IPS-20b (cell line): Measurements from ENCODE around the gene FGF5.

Experiments
- H3K27ac ChIP-seq: one replicate; pipeline ENCODE4 v1.5.1; 2013; ENCODE audit warnings: low read length
- H3K27me3 ChIP-seq: 2 replicates; pipeline ENCODE4 v1.6.1; 2013; ENCODE audit warnings: mild to moderate bottlenecking, low read length, inconsistent platforms; ENCODE audit not compliant: insufficient read depth
- H3K36me3 ChIP-seq: 2 replicates; pipeline ENCODE4 v1.6.1; 2013; ENCODE audit warnings: low read depth, mild to moderate bottlenecking, inconsistent platforms, low read length, moderate library complexity; ENCODE audit not compliant: insufficient read depth
- H3K4me1 ChIP-seq: 2 replicates; pipeline ENCODE4 v1.6.1; 2013; ENCODE audit warnings: mild to moderate bottlenecking, control low read depth, inconsistent platforms, low read length, moderate library complexity; ENCODE audit not compliant: insufficient read depth
- H3K4me3 ChIP-seq: 2 replicates; pipeline ENCODE4 v1.5.1; 2013; ENCODE audit warnings: mild to moderate bottlenecking, low read length, inconsistent platforms
- H3K9ac ChIP-seq: 2 replicates; pipeline ENCODE4 v1.6.1; 2013; ENCODE audit warnings: low read depth, mild to moderate bottlenecking, inconsistent platforms, low read length, moderate library complexity
- H3K9me3 ChIP-seq: 2 replicates; pipeline ENCODE4 v1.6.1; 2013; ENCODE audit warnings: mild to moderate bottlenecking, low read depth, low read length, inconsistent platforms; ENCODE audit not compliant: insufficient read depth

The FGF5 gene

GRCh38 chr4:80255329-80256095 lies 11.0 kb upstream of the FGF5 start:
- no peaks in the 10 kb centered on the region for H3K4me1 ChIP-seq
- H3K36me3 ChIP-seq = no peaks in the 10 kb centered on the region
- H3K9ac ChIP-seq = no peak overlapping the region
- no peaks in the 10 kb centered on the region for H3K9me3 ChIP-seq
- H3K27me3 ChIP-seq = peaks cover 44% of the 10 kb centered on the region
- H3K27ac ChIP-seq = no peak overlapping the region
- no peak overlapping the region for H3K4me3 ChIP-seq

DNA sequence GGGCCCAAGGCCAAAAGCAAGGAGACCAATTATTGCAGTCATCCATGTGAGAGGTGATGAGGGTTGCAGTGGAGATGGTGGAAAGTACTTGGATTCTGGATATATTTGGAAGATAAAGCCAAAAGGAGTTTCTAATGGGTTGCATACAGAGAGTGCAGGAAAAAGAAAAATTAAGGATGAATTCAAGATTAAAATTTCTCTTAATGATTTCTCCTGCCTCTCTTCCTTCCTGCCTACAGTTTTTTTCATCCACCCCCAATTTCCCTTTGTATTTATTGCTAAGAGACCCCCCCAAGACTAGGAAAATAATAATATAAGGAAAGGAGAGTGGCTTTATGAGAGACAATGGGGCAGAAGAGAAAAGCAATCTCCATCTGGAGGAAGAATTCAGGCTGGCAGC lies 8.6 kb upstream of the FGF5 start:
- H3K9me3 ChIP-seq = no peaks in the 10 kb centered on the region
- no peak overlapping the region for H3K9ac ChIP-seq
- peaks cover 68% of the 10 kb centered on the region for H3K27me3 ChIP-seq
- H3K4me3 ChIP-seq = no peak overlapping the region
- no peaks in the 10 kb centered on the region for H3K4me1 ChIP-seq
- H3K27ac ChIP-seq = no peak overlapping the region
- no peaks in the 10 kb centered on the region for H3K36me3 ChIP-seq

- H3K4me3 ChIP-seq = no peak overlapping the region
- H3K27me3 ChIP-seq = peaks cover 74% of the 10 kb centered on the region
- no peaks in the 10 kb centered on the region for H3K4me1 ChIP-seq
- H3K27ac ChIP-seq = no peak overlapping the region
- H3K9ac ChIP-seq = no peak overlapping the region
- no peaks in the 10 kb centered on the region for H3K36me3 ChIP-seq
- no peaks in the 10 kb centered on the region for H3K9me3 ChIP-seq
Observed at GRCh38 chr4:80259012-80259411, 7.5 kb upstream of the FGF5 start.

DNA sequence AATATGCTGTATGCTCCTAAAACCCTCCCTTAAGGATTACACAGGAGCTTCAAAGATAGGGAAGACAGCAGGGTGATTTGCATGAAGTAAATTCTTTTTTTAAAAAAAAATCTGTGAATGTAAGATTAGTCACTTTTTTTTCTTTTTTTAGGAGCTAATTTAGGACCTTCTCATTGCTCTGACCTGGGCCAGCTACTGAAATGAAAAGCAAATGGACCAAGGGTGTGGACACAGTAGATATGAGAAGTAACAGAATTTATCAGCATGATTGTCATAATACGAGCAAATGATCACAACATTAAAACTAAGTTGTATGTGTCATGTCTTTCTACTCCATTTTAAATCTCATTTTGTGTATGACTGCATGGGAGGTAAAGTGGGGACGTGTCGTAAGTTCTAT lies 6.6 kb upstream of the FGF5 start:
- H3K36me3 ChIP-seq = no peaks in the 10 kb centered on the region
- no peak overlapping the region for H3K27ac ChIP-seq
- peaks cover 83% of the 10 kb centered on the region for H3K27me3 ChIP-seq
- H3K9ac ChIP-seq = no peak overlapping the region
- H3K4me1 ChIP-seq = no peaks in the 10 kb centered on the region
- H3K9me3 ChIP-seq = no peaks in the 10 kb centered on the region; the same call in 1 of the 2 replicates
- no peak overlapping the region for H3K4me3 ChIP-seq

DNA sequence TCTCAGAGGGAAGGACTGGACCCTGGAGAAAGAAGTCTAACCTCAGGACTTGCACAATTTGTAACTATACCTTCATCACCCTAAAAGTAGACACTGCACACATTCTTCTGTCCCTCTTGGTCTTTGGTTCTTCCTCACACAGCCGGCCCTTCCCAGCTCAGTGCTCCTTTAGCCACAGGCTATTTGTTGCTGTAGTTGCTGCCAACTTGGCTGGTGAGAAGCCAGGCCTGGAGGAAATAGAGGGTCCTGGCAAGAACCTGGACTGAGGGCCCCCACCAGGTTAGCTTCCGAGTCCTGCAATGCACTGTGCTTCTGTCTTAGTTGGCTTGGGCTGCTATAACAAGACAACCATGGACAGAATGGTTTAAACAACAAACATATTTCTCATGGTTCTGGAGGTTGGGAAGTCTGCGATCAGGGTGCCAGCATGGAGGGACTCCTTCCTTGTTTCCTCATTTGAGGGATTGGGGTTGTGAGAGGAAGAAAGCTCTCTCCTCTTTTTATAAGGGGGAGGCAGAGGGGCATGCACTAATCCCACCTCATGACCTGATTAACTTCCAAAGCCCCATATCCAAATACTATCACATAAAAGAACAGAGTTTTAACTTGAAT lies 4.4 kb upstream of the FGF5 start:
- H3K36me3 ChIP-seq = no peaks in the 10 kb centered on the region
- H3K4me3 ChIP-seq = no peak overlapping the region
- H3K9ac ChIP-seq = no peak overlapping the region
- H3K4me1 ChIP-seq = peaks cover 10% of the 10 kb centered on the region; the same call in 1 of the 2 replicates
- peaks cover 90% of the 10 kb centered on the region for H3K27me3 ChIP-seq
- no peak overlapping the region for H3K27ac ChIP-seq
- H3K9me3 ChIP-seq = peaks cover 6% of the 10 kb centered on the region; the same call in 1 of the 2 replicates

- Histone ChIP-seq H3K27me3 (peaks cover 100% of the 10 kb centered on the region), H3K4me1 (peaks cover 12% of the 10 kb centered on the region; the same call in 1 of the 2 replicates), H3K36me3 (no peaks in the 10 kb centered on the region), H3K4me3 (peak overlapping the region; percentile 56), H3K9ac (no peak overlapping the region), H3K27ac (no peak overlapping the region), H3K9me3 (peaks cover 6% of the 10 kb centered on the region; the same call in 1 of the 2 replicates)
Observed at GRCh38 chr4:80263541-80264351, 2.7 kb upstream of the FGF5 start.

DNA sequence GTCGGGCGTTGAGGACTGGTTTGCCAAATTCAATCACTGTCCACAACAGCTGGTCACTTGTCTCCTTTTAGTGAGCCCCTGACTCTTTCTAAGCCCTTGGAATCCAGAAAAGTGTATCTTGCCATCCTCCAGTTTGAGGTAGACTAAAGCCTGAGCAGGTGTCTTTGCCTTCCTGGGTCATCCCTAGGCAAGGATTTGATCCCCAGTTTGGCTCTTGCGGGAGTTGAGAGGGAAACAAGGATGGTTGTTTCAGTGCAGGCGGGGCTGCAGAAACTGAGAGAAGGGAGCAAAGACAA lies 2.2 kb upstream of the FGF5 start:
- Histone ChIP-seq H3K4me1 (peaks cover 12% of the 10 kb centered on the region; the same call in 1 of the 2 replicates), H3K36me3 (no peaks in the 10 kb centered on the region), H3K9ac (no peak overlapping the region), H3K9me3 (peaks cover 6% of the 10 kb centered on the region; the same call in 1 of the 2 replicates), H3K4me3 (no peak overlapping the region), H3K27ac (no peak overlapping the region), H3K27me3 (peaks cover 100% of the 10 kb centered on the region)

- Histone ChIP-seq H3K9me3 (peaks cover 6% of the 10 kb centered on the region; the same call in 1 of the 2 replicates), H3K9ac (no peak overlapping the region), H3K27ac (no peak overlapping the region), H3K27me3 (peaks cover 100% of the 10 kb centered on the region), H3K36me3 (no peaks in the 10 kb centered on the region), H3K4me3 (no peak overlapping the region), H3K4me1 (peaks cover 12% of the 10 kb centered on the region; the same call in 1 of the 2 replicates)
Observed at GRCh38 chr4:80264825-80265224, 1.6 kb upstream of the FGF5 start.

DNA sequence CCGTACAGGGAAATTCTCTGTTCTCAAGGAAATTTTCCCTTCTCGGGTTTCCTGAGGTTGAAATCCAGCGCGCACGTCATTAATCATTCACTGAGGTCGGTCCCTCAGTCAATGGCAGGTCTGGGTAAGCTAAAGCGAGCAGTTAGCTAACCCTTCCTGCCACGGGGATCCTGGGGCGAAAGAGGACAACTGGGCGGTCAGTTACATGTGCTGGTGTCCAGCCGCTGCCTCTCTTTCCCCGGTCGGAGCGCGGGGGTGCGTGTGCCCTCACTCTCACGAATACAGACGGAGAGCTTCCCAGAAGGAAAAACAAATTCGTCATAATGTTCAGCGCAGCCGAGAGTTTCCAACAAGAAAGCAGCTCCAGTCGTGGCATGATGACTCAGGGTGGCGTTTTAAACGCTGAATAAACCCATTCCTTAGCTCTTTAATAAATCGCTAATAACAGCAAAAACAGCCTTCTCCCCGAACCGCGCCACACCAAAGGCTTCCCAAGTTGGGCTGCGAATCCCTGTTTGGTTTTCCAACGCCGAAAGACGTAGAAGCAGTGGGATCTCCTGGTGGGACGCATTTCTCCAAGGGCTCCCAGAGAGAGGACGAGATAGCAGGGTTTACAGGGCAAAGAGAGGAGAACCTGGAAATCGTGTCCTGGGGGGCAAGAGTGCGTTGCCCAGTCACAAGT lies 752 bp upstream of the FGF5 start:
- Histone ChIP-seq H3K4me3 (peak overlapping the region; percentile 61), H3K27ac (no peak overlapping the region), H3K36me3 (no peaks in the 10 kb centered on the region), H3K9ac (no peak overlapping the region), H3K27me3 (peaks cover 100% of the 10 kb centered on the region), H3K4me1 (peaks cover 12% of the 10 kb centered on the region; the same call in 1 of the 2 replicates), H3K9me3 (peaks cover 6% of the 10 kb centered on the region; the same call in 1 of the 2 replicates)

DNA sequence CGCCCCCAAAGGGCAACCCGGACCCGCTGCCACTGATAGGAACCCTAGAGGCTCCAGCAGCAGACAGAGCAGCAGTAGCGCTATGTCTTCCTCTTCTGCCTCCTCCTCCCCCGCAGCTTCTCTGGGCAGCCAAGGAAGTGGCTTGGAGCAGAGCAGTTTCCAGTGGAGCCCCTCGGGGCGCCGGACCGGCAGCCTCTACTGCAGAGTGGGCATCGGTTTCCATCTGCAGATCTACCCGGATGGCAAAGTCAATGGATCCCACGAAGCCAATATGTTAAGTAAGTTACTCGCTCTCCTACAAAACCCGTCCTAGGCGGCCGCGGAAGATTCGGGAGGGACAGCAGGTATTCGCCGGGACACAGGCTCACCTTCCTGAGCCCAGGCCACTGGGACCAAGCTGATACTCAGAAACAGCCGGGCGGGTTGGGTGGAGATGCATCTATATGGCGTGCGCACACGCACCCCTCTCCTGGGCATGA lies 477 bp downstream of the FGF5 start:
- Histone ChIP-seq H3K4me3 (peak overlapping the region; percentile 61; the same call in 1 of the 2 replicates), H3K9ac (no peak overlapping the region), H3K27ac (no peak overlapping the region), H3K36me3 (no peaks in the 10 kb centered on the region), H3K9me3 (peaks cover 6% of the 10 kb centered on the region; the same call in 1 of the 2 replicates), H3K4me1 (peaks cover 12% of the 10 kb centered on the region; the same call in 1 of the 2 replicates), H3K27me3 (peaks cover 100% of the 10 kb centered on the region)
